ENCODE results near the gene LY6G6D.
A peak's percentile ranks its signal among the peaks of the same experiment; 100 is the strongest.

LY6G6D gene

DNA sequence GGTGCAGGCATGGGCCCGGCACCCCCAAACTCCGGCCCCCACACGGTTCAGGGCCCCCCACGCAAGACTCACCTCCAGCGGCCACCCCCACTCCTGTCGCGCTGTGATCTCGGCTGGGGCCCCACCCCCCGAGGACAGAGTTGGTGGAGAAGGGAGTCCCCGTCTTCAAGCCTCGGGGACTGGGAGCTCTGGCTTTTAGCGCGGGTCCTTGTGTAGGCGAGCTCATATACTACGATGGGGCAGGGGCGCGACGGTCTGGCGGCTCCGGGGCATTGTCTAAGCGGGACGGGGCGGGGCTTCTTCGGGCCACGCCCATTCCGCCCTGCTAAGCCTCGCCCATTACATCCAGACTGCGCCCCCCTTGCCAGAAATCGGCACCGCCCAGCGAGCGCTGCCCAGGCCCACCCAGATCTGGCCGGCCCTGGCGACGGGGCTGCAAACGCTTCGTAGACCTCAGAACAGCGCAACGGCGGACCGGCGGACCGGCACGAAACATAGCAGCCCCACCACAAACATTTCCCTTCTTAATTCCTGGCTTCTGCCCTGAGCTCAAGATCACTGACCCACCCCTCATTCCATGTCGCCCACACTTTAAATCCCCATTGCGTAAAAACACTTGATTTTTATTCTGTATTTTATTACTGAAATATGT, 15.0 kb downstream of the LY6G6D start:
- peak overlapping the region; percentile 51 for H3K4me3 ChIP-seq (ENCODE audit: low read depth, low read length)
- no peak for DNase-seq (ENCODE audit: low read depth)
- TF ChIP-seq, protein P1, sequence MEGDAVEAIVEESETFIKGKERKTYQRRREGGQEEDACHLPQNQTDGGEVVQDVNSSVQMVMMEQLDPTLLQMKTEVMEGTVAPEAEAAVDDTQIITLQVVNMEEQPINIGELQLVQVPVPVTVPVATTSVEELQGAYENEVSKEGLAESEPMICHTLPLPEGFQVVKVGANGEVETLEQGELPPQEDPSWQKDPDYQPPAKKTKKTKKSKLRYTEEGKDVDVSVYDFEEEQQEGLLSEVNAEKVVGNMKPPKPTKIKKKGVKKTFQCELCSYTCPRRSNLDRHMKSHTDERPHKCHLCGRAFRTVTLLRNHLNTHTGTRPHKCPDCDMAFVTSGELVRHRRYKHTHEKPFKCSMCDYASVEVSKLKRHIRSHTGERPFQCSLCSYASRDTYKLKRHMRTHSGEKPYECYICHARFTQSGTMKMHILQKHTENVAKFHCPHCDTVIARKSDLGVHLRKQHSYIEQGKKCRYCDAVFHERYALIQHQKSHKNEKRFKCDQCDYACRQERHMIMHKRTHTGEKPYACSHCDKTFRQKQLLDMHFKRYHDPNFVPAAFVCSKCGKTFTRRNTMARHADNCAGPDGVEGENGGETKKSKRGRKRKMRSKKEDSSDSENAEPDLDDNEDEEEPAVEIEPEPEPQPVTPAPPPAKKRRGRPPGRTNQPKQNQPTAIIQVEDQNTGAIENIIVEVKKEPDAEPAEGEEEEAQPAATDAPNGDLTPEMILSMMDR (IDR thresholded peaks at IDR 0.05; ENCODE audit: low read depth, low read length, missing control alignments) = no peak

DNA sequence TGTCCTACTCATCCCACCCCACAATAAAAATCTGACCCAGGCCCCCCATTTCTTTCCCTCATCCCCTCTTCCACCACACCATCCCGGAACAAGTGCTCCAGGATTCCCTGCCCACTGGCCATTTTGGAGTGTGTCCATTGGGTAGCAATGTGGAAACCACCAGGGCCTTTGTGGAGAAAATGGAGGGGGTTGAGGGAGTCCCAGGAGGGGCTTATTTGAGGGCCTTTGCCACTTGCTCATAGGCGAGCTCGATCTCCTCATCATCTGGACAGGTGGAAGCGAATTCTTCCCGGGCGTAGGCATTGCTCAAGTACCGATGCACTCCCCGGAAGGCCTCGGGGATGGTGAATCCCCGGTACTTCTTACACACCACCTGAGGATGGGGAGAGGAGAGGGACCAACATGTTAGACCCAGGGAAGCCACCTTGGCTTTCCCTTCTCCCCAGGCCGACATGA, 15.5 kb downstream of the LY6G6D start:
- no peak overlapping the region for H3K4me3 ChIP-seq (ENCODE audit: low read depth, low read length)
- TF ChIP-seq, protein P1 (IDR thresholded peaks at IDR 0.05; ENCODE audit: low read depth, low read length, missing control alignments) = no peak
- no peak for DNase-seq (ENCODE audit: low read depth)

DNA sequence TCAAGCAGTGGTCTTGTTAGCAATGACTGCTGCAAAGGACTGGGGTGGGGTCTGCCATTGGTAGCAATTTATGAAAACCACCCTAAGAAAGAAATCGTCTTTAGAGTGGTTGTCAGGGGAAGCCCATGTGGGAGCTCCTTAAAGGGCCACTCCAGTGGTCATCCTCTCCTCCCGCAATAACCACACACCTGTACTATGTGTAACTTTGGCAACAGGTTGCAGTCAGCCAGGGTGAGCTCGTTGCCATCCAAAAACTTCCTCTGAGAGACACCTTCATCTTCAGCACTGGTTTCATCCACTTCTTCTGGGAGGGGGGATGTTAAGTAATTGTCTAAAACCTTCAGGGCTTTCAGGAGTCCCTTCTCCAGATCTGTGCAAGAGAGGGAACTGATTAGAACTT, 16.9 kb downstream of the LY6G6D start:
- H3K4me3 ChIP-seq (ENCODE audit: low read depth, low read length) = no peak overlapping the region
- DNase-seq (ENCODE audit: low read depth) = no peak
- TF ChIP-seq, protein P1 (IDR thresholded peaks at IDR 0.05; ENCODE audit: low read depth, low read length, missing control alignments) = no peak

DNA sequence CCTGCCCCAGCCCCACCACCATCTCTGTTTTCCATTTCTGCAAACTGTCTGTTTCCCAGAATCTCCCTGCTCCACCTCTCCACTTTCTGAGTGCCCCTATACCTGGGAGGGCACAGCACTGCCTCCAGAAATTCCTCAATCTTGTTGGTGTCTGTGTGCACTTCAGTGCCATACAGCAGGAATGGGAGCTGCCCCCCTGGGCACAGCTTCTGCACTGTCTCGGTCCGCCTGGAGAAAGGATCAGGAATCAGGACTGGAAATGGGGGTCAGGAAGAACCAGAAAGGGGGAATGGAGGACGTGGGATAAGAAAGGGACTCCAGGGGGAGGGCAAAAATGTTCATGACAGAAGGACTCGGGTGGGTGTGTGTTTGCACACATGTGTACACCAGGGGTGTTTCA, 18.6 kb downstream of the LY6G6D start:
- TF ChIP-seq, protein P1 (IDR thresholded peaks at IDR 0.05; ENCODE audit: low read depth, low read length, missing control alignments) = no peak
- no peak for DNase-seq (ENCODE audit: low read depth)
- peak overlapping the region; percentile 98 for H3K4me3 ChIP-seq (ENCODE audit: low read depth, low read length)

DNA sequence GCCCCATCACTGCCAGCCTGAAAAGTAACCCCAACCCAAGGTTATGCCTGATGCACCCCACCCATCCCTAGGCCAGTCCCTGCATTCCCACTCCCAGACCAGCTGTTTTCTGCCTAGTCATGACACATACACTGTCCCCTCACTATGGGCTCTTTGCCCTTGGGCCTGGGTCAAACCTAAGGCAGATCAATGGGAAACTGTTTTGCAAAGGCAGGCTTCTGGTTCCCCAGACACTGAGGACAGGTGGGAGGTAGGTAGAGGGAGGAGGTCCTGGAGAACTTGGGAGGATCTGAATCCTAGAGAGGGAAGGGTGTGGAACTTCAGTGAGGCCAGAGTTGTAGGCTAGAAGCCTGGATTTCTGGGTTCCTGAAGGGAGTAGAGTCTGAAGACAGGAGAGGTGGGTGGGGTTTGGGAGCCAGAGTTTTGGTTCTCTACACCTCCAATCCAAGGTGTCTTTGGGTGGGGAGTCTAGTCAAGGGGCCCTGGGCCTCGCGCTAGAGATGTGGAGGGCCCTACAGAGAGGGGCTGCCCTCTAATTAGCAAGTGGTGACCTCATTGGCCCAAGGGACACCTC, 19.2 kb downstream of the LY6G6D start:
- TF ChIP-seq, protein P1 (IDR thresholded peaks at IDR 0.05; ENCODE audit: low read depth, low read length, missing control alignments) = no peak
- H3K4me3 ChIP-seq (ENCODE audit: low read depth, low read length) = peak overlapping the region; percentile 98
- no peak for DNase-seq (ENCODE audit: low read depth)

DNA sequence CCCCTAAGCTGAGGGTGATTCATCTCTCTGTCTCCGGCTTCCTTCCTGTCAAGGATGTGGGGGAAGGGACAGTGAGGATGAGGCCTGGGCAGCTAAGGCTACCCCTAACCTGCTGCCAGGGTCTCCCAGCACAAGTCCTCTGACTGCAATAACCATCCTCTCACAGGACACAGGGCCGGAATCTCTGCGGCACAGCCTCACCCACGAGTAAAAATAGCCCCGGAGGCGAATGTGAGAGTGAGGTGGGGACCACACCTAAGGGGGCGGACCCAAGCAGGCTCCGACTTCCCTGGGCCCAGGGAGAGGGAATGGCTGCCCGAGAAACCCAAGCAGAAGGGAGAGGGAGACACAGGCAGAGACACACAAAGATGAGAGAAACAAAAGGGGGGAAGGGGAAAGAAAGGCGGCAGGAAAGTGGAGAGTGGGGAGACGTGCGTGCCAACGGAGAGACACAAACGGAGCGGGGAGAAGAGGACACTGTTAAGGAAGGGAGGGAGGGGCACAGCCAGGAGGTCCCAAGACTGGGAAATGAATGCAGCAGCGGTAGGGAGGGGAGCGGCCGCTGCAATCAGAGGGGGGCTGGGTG, 19.8 kb downstream of the LY6G6D start:
- peak overlapping the region; percentile 98 for H3K4me3 ChIP-seq (ENCODE audit: low read depth, low read length)
- TF ChIP-seq, protein P1 (IDR thresholded peaks at IDR 0.05; ENCODE audit: low read depth, low read length, missing control alignments) = no peak
- no peak for DNase-seq (ENCODE audit: low read depth)

Measured in GM12864 (cell line).